Stimulated activated CD8-positive, alpha-beta memory T cell treated with anti-CD3 and anti-CD28 coated beads, Interleukin-7, amount 100 ng/mL, for 1 hour (primary cell): ENCODE measurements around the gene RARA.

Experiments used
- DNase-seq, 2 donors: peaks; one replicate each; pipeline ENCODE4 v3.0.0-alpha.2; 2020; ENCODE audit warnings: low read depth in 2 of 2

The RARA gene

DNA sequence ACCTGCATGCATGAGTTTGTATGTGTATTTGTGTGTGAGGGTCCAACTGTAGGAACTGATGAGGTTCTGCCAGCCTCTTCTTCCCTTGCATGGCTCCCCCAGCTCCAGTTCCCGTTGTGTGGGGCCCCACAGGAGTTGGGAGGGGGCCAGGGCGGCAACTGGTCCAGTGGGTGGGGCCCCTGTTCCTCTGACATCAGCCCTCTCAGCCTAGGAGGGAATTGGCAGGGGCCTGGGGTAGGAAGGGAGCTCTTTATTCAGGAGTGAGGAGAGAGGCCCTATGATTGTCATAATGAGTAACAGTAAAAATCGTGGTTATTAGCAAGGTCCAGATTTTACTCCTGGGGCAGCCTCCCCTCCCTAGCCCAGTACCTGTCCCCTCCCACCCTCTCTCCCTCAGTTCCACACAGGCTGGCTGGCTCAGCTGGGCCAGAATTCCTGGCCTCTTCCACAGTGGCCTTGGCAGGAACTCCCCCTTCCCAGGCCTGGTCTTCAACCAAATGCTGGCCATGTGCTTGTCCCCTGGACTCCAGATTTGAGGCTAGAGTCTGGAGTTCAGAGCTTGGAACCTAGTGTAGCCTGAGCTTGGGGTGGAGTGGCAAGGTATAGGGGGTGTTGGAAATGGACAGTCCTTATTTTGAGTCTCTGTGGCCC, 18.9 kb downstream of the RARA start:
- DNase-seq, result no peak

DNA sequence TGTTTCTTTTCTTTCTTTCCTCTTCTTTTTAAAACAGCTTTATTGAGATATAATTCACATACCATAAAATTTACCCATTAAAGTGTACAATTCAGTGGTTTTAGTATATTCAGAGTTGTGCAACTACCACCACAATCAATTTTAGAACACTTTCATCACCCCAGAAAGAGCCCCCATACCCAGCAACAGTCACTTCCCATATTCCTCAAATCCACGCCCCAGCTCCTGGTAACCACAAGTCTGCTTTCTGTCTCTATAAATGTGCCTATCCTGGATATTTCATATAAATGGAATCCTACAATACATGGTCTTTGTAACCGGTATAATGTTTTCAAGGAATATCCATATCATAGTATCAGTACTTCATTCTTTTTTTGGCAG, 19.4 kb downstream of the RARA start:
- DNase-seq, result no peak

DNA sequence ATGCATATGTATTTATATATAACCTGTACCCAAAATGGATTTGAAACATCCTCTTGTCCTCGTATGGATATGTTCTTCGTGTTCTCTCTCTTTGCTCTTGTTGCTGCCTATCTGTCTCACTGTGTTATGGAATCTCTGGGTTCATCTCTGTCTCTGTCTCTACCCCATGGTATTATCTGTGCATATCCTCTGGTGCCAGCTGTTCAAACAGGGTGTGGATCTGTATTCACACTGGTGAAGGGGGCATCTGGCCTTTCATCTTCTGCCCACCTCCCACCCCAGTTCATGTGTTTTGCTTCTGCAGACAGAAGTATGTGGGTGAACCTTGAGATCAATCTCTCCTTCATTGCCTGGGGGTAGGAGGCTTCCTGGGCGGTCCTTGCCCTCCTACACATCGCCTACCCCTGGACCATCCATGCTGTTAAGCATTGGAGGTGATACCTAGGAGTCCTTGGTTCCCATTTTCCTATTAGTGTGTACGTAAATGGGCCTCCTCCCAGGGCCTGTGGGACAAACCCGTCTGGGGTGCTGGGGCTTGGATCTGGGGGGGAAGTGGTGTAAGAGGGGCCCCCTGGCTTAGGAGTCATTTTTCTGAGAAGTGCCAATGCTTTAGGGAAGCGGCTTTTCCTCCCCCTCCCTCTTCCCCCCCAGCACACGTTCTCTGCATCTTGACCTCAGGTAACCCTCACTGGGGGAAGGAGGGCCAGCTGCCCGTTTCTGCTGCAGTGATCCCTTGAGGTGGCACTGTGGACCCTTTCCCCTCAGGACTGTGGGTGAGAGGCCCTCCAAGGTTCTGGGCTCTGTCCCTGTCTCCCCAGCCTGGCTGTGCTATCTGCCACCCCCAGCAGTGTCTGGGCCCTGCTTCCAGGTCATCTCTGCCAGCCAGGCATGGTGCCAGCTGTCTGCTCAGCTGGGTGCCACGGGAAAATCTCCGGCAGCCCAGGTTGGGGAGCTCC, 21.1 kb downstream of the RARA start:
- DNase-seq, result no peak

DNA sequence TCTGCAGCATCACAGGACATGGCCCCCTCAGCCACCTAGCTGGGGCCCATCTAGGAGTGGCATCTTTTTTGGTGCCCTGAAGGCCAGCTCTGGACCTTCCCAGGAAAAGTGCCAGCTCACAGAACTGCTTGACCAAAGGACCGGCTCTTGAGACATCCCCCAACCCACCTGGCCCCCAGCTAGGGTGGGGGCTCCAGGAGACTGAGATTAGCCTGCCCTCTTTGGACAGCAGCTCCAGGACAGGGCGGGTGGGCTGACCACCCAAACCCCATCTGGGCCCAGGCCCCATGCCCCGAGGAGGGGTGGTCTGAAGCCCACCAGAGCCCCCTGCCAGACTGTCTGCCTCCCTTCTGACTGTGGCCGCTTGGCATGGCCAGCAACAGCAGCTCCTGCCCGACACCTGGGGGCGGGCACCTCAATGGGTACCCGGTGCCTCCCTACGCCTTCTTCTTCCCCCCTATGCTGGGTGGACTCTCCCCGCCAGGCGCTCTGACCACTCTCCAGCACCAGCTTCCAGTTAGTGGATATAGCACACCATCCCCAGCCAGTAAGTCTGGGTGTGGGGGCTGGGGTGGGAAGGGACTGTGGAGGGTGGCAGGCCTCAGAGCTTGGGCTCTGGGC, 22.0 kb downstream of the RARA start:
- no peak for DNase-seq

DNA sequence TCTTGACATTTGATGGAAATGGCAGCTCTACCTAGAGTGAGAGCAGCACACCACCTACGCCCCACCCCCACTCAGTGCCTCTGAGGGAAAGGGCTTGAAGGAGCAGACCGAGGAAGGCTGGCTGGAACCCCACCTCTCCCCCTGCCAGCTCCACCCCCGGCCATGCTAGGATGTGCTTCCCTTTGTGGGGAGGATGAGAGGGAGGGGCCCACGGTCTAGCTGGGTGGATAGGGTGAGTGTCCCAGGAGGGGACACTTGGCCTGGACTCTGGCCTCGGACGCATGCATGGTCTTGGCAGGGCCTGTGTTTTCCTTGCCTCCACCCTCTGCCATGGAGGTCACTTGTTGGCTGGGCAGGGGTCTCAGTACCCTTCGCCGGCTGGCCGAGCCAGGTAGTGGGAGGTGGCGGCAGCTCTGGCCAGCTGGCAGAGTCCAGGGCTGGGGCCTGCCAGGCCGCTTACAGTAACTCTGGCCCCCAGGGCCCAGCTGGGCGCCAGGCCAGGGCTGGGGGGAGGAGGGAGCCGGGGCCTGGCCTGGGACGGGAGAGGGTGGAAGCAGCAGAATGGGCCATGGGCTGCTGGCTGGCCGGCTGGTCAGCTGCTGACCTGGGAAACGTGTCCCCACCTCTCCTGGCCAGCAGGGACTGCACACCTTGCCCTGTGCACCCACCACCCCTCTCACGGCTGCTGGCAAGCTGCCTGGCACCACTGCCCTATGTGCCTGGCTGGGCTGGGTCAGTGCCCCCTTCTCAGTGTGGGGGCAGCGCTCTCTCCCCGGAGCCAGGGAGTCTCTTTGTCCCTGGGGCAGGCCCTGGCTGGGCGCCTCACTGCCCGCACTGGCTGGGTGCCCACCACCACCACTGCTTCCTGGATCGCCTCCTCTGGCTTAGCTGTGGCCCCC, 23.0 kb downstream of the RARA start:
- no peak for DNase-seq

DNA sequence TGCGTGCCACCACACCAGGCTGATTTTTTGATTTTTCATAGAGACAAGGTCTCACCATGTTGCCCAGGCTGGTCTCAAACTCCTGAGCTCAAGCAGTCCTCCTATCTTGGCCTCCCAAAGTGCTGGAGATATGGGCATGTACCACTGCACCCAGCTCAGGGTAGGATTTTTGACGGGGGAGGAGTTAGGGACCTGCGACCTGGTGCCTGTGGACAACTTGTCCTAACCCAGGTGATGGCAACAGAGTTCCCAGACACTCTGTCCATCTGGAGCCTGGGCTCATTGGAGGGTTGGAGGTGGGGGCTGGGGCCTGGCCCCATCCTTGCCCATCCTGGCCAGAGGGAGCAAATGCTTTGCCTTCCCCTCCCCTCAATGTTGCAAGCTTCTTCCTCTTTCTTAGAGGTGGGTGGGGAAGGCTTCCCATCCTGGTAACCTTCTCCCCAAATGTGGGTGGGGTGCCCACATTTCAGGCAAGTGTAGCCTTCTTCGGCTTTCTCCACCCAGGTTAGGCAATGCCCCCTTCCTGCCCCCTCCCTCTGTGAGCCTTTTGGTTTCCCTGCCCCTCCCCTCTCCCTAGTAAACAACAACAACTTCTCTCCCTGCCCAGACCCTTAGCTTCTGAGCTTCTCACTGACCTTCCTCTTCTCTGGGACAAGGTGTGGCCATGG, 24.9 kb downstream of the RARA start:
- no peak for DNase-seq

DNA sequence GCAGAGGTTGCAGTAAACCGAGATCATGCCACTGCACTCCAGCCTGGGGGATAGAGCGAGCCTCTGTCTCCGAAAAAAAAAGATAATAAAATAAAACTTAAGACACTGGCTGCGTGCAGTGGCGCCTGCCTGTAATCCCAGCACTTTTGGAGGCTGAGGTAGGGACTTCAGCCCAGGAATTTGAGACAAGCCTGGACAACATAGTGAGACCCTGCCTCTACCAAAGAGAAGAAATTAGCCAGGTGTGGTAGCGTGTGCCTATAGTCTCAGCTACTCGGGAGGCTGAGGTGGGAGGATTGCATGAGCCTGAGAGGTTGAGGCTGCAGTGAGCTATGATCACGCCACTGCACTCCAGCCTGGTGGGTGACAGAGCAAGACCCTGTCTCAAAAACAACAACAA, 26.6 kb downstream of the RARA start:
- no peak for DNase-seq

DNA sequence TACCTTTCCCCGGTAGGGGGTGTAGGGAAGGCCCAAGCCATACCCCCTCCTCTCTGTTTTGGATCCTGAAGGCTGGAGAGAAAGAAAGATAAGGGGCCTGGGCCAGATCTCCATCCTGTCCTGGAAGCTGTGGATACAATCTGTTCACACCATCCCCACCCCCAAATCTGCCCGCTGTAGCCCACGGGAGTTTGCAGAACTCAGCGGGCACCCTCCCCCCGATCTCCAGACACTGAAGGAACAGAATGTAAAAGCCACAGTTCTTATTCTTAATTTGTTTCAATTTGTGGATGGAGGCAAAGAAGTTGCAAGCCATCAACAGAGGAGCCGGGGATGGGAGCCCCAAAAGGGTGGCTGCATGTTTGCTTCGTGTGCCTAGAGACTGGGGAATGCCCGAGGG, 28.4 kb downstream of the RARA start:
- no peak for DNase-seq

DNA sequence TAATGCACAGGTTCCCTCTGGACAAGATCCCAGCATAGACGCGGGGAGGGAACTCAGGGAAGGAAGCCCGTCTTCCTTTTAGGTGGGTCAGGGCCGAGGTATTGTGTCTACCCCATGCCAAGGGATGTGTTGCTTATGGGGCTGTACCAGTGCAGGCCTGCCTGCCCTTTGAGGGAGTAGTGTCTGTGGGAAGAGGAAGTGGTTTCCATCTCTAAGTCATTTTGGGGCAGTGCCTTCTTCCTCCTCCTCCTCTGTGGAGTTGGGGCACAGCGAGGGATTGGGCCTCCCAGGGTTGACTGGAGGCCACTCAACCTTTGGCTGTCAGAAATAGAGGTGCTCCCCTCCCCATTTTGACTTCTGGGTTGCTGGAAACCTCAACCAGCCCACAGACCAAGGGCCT, 29.1 kb downstream of the RARA start:
- no peak for DNase-seq

DNA sequence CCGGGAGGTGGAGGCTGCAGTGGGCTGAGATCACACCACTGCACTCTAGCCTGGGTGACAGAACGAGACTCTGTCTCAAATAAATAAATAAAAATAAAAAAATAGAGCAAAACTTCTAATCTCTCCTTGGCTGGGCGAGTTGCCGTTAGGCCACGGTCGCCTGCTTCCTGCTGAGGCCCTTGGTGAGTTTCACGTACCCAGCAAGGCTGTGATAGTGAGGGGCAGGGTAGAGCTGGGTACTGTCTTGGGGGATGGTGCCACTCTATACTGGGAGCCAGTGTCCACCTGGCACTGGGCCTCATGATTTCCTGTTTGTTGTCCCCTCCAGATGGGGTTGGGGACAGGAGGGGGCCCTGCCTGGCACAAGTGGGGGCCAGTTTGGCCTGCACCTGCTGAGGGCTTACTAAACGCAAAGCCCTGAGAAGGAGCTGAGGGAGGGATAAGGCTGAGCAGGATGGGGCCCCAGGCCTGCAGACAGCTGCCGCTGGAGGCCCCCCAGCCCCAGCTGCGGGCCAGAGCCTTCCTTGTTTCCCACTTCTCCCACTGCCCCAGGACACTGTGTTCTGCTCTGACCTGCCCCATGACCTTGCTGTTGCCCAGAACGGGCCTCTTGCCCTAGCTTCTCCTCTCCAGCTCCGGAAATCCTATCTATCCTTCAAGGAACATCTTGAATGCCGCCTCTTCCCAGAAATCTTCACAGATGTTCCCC, 30.1 kb downstream of the RARA start:
- DNase-seq, result no peak

DNA sequence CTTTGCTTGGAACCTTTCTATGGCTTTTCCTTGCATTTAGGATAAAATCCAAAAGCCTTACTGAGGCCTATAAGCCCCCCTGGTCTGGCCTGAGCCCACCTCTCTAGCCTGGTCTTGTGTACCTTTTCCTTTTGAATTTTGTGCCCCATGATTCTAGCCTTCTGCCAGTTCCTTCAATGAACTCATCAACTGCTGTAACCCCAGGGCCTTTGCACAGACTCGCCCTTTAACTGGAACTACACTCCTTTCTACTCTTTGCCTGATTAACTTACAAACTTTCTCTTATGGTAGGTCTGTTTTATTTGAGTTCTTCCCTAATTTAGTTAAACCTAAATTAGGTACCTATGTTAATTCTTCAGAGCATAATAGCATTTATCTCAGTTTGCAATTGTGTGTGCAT, 31.3 kb downstream of the RARA start:
- no peak for DNase-seq

DNA sequence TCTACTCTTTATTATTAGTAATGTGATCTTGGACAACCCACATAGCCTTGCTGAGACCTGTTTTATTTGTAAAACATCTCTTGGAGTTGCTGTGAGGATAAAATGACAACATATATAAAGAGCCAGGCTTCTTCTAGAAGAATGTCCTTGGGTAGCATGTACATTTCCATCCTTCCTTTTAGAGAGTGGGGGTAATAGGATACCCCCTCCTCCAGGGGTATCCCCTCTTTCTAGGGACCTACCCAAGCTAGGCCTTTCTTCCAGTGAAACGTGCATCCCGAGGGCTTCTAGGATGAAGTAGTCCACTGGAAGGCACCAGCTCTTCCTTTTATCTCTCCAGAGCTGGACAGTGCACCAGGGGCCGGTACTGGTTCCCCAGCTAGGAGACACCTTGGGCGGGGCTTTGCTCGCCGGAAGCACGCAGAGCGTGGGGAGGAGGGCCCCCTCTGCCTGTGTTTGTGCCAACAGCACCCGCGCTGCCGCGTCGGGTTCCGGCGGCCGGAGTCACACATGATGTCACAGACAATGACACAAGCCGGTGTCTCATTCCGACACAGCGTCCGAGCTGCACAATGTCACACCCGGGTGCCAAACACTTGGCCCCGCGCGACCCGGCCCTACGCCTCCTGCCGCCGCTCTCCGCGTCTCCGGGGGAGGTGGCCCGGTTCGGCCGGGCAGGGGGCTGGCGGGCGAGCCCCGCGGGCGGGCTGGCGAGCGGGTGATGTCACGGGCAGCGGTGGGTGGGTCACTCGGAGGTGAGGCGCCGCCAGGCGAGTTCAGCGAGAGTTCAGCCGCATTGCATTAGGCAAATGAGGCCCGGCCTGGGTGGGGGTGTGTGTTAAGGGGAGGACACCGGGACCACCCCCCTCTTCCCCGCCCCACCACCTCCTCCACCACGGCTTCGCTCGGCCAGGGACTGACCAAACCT, 32.2 kb downstream of the RARA start:
- DNase-seq, result peak; percentile 63 to 68

DNA sequence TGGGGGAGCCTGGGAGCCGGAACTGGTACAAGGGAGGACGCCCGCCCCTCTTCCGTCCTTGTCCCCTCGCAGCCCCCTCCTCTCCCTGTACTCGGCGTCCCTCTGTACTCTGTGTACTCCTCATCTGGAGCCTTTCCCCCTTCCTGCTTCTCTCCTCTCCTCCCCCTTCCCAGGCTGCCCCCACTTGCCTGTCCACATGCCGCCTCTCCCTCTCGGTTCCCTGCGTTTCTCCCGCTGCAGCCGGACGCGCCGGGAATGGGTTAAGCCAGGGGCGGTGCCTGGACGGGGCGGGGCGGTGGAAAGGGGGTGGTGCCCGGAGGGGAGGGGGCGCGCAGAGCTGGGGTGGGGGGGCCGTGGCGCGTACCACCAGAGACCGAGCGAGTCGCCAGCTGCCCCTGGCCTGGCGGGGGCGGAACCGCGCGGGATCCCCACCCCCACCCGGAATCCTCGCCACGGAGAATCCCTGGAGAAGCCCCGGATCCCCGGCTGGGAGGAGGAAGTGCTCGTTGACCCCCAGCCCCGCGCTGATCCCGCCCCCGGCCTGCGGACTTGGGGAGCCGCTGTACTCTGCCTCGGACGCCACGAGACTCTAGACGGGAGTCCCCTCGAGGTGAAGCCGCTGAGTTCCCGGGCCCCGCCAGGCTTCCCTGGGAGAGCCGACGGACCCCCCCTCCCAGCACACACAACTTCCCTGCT, 33.0 kb downstream of the RARA start:
- no peak for DNase-seq

DNA sequence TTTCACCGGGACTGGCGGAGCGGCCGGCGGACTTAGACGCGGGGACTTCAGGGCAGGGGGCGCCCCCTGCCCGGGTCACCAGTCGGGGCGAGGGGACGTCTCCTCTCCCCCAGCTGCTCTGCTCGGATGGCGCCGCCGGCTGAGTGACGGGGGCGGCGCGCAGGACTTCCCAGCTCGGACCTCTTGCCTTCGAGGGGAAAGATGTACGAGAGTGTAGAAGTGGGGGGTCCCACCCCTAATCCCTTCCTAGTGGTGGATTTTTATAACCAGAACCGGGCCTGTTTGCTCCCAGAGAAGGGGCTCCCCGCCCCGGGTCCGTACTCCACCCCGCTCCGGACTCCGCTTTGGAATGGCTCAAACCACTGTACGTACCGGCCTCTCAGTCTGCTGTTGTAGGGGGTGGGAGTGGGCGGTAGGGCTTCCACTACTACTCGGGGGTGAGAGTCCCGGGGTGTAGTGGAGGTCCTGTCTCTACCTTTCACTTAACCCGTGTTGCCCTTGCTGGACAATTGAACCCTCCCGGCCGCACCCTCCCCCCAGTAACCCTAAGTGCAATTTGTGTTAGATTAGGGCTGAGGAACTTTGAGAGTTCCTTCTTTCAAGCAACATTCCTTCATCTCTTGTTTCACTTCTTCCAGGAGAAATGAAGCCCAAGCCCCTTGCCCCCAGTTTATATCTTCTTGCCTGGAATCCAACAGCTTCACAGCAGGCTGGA, 33.7 kb downstream of the RARA start:
- no peak for DNase-seq

DNA sequence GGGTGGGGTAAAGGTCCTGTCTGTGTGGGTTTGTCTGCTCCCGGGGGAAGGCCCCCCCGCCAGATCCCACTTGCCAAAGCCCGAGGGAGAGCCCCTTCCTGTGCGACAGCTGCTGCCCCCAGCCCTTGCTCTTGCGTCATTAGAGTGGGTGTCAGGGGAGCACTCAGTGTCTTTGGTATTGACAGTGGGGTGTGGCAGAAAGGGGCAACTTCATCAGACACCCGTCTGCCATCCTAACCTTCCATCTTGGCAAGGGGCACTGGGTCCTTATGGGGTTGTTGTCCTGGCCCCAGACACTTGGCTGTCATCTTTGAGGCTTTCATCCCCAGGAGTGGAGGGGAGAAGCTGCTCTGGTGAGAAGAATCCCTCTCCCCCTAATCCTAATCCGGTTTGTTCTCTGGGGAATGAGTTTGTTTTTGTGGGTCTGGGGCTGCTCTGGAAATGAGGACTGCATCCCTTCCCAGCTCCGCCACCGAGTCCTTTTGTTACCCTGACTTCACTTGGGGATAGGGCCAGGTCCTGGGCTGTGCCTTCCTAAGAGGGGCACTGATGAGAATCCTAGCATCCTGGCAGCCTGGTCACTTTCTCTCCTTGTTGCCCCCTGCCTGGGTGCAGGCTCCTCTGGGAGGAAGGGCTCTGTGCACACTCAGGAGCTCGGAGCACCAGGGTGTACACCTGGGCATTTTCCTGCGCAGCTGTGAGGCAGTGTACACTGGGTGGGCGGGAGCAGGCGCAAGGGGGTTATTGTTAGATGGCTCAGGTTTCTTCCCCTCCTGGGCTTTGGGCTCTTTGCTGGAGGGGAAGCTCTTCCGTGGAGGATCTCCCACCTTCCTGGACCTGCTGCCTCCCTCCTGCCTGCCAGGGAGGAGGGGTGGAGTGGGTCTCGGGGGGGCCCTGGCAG, 34.5 kb downstream of the RARA start:
- no peak for DNase-seq

DNA sequence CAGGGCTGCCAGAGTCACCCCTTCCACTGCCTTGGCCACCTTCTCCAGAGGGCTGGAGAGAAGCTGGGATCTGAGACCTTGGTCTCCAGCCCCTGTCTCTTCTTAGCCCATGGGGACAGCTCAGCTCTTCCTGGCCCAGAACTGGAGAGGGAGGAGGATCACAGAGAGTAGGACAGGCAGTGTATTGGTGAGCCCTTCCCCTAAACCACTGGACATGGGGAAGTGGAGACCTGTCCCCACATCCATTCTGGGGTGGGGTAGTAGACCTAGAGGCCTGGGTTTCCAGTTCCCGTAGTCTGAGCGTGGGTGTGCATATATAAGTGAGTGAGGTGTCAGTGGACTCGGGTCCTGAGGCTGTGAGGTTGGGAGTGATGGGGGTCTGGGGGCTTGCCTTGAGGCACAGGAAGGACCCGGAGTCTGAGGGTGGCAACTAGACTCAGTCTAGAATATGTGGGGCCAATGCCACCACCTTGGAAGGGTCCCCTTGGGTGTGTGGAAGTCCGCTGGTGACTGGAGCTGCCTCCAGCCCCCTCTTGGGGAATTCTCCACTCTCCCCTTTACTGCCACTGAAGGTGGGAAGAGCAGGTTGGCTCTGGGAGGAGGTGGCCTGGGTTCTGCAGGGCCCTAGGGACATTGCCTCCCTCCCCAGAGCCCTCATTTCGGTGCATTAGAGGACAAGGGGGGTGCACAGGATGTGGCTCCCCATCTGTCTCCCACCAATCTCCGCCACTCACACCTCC, 35.6 kb downstream of the RARA start:
- no peak for DNase-seq
